Myocyte (in vitro differentiated cells): ENCODE measurements around the gene FBXL7. TPM values are rescaled to one million over a fixed set of nuclear protein-coding genes. Genes with fewer than 3 reads are reported as not detected.
"Not testable (repeated sequence)": the region's sequence is repeated elsewhere in the genome, so short reads cannot be mapped to it uniquely, and the experiment has no call there.

ENCODE experiments used
- DNase-seq: peaks from one replicate; pipeline ENCODE4 v3.0.0-alpha.2; 2012; ENCODE audit warnings: low read depth
- total RNA-seq: library from RNA; depleted of rRNA; stranded (reverse); fragments of >200 nt; gene quantifications from 2 replicates; pipeline ENCODE4 v1.2.3, GENCODE V29; 2014

FBXL7 gene
- total RNA-seq, 1 donor from 2014 or later, result 11.2 TPM

GRCh38 chr5:15852949-15853348 lies 353.0 kb downstream of the FBXL7 start:
- no peak for DNase-seq

- no peak for DNase-seq
These were observed 358.3 kb downstream of the FBXL7 start for GRCh38 chr5:15858326-15858725.

- no peak for DNase-seq
These were observed 364.7 kb downstream of the FBXL7 start for GRCh38 chr5:15864536-15865215.

GRCh38 chr5:15872259-15872658 lies 372.3 kb downstream of the FBXL7 start:
- not testable (repeated sequence) for DNase-seq

GRCh38 chr5:15877914-15878313 lies 377.9 kb downstream of the FBXL7 start:
- no peak for DNase-seq

- DNase-seq, result no peak
These were observed 380.2 kb downstream of the FBXL7 start for GRCh38 chr5:15880201-15880600.

- DNase-seq, result no peak
These were observed 385.2 kb downstream of the FBXL7 start for GRCh38 chr5:15885156-15885555.

GRCh38 chr5:15886156-15886555 lies 386.2 kb downstream of the FBXL7 start:
- DNase-seq, result no peak

GRCh38 chr5:15887093-15887492 lies 387.1 kb downstream of the FBXL7 start:
- no peak for DNase-seq

GRCh38 chr5:15889001-15889400 lies 389.0 kb downstream of the FBXL7 start:
- DNase-seq, result peak; percentile 27

- no peak for DNase-seq
These were observed 393.9 kb downstream of the FBXL7 start for GRCh38 chr5:15893866-15894265.

- no peak for DNase-seq
These were observed 397.7 kb downstream of the FBXL7 start for GRCh38 chr5:15897656-15898055.

GRCh38 chr5:15898641-15899040 lies 398.7 kb downstream of the FBXL7 start:
- no peak for DNase-seq

GRCh38 chr5:15899481-15899880 lies 399.5 kb downstream of the FBXL7 start:
- no peak for DNase-seq

- DNase-seq, result no peak
These were observed 401.2 kb downstream of the FBXL7 start for GRCh38 chr5:15901151-15901550.

GRCh38 chr5:15902066-15902465 lies 402.1 kb downstream of the FBXL7 start:
- no peak for DNase-seq

GRCh38 chr5:15904899-15905830 lies 405.2 kb downstream of the FBXL7 start:
- DNase-seq, result no peak

GRCh38 chr5:15914638-15915037 lies 414.7 kb downstream of the FBXL7 start:
- DNase-seq, result no peak

- DNase-seq, result no peak
These were observed 426.6 kb downstream of the FBXL7 start for GRCh38 chr5:15926586-15926985.

- DNase-seq, result no peak
These were observed 427.9 kb downstream of the FBXL7 start for GRCh38 chr5:15927710-15928380.

GRCh38 chr5:15929611-15930263 lies 429.8 kb downstream of the FBXL7 start:
- peak; percentile 1 for DNase-seq
